ENCODE data around the gene AK9.

Gene AK9

DNA sequence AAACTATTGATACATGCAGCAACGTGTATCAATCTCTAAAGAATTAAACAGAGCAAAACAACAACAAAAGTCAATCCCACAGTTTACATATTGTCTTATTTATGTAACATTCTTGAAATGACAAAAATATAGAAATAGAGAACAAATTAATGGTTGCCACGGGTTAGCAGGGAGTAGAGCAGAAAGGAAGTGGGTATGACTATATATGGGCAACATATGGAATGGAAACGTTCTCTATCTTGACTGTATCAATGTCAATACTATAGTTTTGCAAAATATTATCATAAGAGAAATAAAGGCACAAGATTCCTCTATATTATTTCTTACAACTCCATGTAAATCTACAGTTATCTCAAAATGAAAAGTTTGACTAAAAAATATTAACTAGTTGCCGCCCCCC is 12.8 kb downstream of the AK9 start:
- no peak overlapping the region for H3K4me3 ChIP-seq (ENCODE audit: low read depth, low read length)
- TF ChIP-seq, protein P1, sequence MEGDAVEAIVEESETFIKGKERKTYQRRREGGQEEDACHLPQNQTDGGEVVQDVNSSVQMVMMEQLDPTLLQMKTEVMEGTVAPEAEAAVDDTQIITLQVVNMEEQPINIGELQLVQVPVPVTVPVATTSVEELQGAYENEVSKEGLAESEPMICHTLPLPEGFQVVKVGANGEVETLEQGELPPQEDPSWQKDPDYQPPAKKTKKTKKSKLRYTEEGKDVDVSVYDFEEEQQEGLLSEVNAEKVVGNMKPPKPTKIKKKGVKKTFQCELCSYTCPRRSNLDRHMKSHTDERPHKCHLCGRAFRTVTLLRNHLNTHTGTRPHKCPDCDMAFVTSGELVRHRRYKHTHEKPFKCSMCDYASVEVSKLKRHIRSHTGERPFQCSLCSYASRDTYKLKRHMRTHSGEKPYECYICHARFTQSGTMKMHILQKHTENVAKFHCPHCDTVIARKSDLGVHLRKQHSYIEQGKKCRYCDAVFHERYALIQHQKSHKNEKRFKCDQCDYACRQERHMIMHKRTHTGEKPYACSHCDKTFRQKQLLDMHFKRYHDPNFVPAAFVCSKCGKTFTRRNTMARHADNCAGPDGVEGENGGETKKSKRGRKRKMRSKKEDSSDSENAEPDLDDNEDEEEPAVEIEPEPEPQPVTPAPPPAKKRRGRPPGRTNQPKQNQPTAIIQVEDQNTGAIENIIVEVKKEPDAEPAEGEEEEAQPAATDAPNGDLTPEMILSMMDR (IDR thresholded peaks at IDR 0.05; ENCODE audit: insufficient read depth, low read depth, low read length, missing control alignments): no peak

DNA sequence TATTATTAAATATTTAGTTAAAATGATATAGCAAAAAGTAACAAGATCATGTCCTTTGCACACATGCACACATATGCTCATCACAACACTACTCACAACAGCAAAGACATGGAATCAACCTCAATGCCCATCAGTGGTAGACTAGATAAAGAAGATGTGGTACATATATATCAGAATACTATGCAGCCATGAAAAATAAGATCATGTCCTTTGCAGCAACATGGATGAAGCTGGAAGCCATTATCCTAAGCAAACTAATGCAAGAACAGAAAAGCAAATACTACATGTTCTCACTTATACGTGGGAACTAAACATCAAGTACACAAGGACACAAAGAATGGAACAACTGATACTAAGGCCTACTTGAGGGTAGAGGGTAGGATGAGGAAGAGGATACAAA is 14.3 kb downstream of the AK9 start:
- no peak overlapping the region for H3K4me3 ChIP-seq (ENCODE audit: low read depth, low read length)
- TF ChIP-seq, protein P1 (IDR thresholded peaks at IDR 0.05; ENCODE audit: insufficient read depth, low read depth, low read length, missing control alignments): no peak
- no peak for DNase-seq (ENCODE audit: low read depth)

More for the DNA sequence above, 12.8 kb downstream of the AK9 start:
- no peak for DNase-seq (ENCODE audit: low read depth)

DNA sequence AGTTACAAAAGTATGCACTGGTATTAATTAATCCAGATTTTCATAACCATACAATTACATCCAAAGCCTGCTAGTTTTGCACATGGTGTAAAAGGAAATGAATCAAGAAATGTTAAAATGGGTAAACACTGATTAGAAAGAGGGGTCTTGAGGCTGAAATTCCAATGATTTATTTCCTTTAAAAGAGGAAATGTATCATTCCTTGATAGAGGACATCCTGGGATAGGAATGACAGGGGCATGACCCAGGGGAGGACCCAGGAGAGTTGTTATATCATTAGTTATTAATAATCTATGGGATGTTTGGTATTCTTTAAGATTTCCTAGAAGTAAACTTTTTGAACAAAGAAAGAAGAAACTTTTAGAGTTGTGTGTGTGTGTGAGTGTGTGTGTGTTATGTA is 18.2 kb downstream of the AK9 start:
- H3K4me3 ChIP-seq (ENCODE audit: low read depth, low read length): no peak overlapping the region
- TF ChIP-seq, protein P1 (IDR thresholded peaks at IDR 0.05; ENCODE audit: insufficient read depth, low read depth, low read length, missing control alignments): no peak
- no peak for DNase-seq (ENCODE audit: low read depth)

DNA sequence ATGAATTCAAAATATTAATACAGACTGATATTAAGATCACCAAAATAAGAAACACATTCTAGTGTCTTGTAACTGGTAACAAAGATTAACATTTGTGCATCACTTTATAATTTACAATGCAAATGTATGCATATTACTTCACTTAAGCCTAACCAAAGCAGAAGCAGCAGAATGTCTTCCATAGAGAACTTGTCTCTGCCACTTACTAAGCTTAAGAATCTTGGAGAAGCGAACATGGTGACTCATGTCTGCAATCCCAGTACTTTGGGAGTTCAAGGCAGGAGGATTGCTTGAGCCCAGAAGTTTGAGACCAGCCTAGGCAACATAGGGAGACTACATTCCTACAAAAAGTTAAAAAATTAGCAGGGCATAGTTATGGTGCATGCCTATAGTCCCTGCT is 18.8 kb downstream of the AK9 start:
- H3K4me3 ChIP-seq (ENCODE audit: low read depth, low read length): no peak overlapping the region
- DNase-seq (ENCODE audit: low read depth): no peak
- TF ChIP-seq, protein P1 (IDR thresholded peaks at IDR 0.05; ENCODE audit: insufficient read depth, low read depth, low read length, missing control alignments): no peak

DNA sequence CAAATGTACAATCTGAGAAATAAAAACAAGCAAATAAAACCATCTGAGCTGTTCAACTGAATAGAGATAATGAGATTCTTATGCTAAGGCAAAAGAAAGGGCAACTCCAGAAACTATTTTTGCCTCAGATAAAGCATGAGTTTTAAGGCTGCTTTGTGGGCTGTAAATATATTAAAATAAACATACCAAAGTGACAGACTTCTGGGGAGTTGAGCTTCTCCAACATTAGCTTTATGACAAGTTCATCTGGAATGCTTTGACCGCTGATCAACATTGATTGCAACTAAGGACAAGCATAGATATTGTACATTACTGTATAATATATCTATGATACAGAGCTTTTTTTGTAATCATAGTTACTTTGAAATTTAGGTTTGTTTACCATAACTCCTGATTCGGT is 19.3 kb downstream of the AK9 start:
- no peak for DNase-seq (ENCODE audit: low read depth)
- TF ChIP-seq, protein P1 (IDR thresholded peaks at IDR 0.05; ENCODE audit: insufficient read depth, low read depth, low read length, missing control alignments): no peak
- H3K4me3 ChIP-seq (ENCODE audit: low read depth, low read length): no peak overlapping the region

DNA sequence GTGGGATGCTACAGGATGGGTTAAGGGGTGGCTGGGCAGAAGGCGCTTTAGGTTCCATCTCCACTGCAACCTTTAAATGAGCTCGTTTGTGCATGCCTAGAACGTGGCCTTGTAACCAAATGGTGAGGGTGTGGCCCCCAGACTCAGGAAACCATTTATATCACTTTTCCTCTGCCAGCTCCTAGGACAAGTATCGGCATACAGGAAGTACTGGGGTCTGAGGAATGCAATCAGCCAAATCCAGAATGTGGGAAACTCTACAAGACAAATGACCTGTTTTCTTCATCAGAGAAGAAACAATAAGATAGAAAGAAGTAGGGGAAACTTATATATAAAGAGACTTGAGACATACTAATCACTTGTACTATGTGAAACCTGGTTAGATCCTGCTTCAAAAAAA is 21.2 kb downstream of the AK9 start:
- H3K4me3 ChIP-seq (ENCODE audit: low read depth, low read length): no peak overlapping the region
- no peak for DNase-seq (ENCODE audit: low read depth)
- TF ChIP-seq, protein P1 (IDR thresholded peaks at IDR 0.05; ENCODE audit: insufficient read depth, low read depth, low read length, missing control alignments): no peak

DNA sequence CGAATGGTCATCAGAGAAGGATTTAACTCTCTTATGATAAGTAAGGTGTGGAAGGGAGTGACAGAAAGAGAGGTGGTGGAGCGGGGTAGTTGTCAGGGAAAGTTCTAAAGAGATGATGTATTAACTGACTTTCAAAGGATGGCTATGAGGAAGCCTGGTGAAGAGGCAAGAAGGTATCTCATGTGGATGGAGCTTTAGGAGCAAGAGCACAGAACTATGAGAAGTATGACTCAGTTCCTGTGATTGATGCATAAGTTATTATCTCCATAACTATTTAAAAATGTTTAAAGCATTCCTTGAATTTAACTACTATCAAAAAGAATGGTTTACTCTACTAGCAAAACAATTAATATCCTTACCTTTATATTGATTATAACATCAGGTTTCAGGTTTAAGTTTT is 28.8 kb downstream of the AK9 start:
- H3K4me3 ChIP-seq (ENCODE audit: low read depth, low read length): no peak overlapping the region
- no peak for DNase-seq (ENCODE audit: low read depth)
- TF ChIP-seq, protein P1 (IDR thresholded peaks at IDR 0.05; ENCODE audit: insufficient read depth, low read depth, low read length, missing control alignments): no peak

Measured in GM12865 (cell line).